ENCODE data around the gene CDH23. TPM values are rescaled to one million over a fixed set of nuclear protein-coding genes. Genes with fewer than 3 reads are reported as not detected.

The CDH23 gene
- total RNA-seq, 1 donor, result 0.36 TPM

GRCh38 chr10:71489077-71489476 lies 92.4 kb downstream of the CDH23 start:
- no peak for TF ChIP-seq CTCF (IDR thresholded peaks at IDR 0.05; ENCODE audit: extremely low read depth, low read depth, low read length)
- Histone ChIP-seq H3K36me3 (ENCODE audit: insufficient read depth, low read length) (no peaks in the 10 kb centered on the region), H3K27me3 (ENCODE audit: insufficient read depth, low read length) (peaks cover 7% of the 10 kb centered on the region), H3K9me3 (ENCODE audit: low read depth, low read length) (no peaks in the 10 kb centered on the region), H3K4me1 (ENCODE audit: insufficient read depth, low read length) (no peaks in the 10 kb centered on the region), H2AFZ (ENCODE audit: low read length) (no peak overlapping the region), H3K4me2 (ENCODE audit: insufficient read depth, low read length) (no peak overlapping the region), H4K20me1 (ENCODE audit: insufficient read depth, low read length) (no peaks in the 10 kb centered on the region), H3K27ac (ENCODE audit: low read depth, low read length) (no peak overlapping the region), H3K4me3 (ENCODE audit: insufficient read depth, low read length) (no peak overlapping the region), H3K79me2 (ENCODE audit: insufficient read depth, low read length) (no peaks in the 10 kb centered on the region)
- DNase-seq (ENCODE audit: insufficient read length, low spot score, missing footprints), result no peak

- Histone ChIP-seq H4K20me1 (ENCODE audit: insufficient read depth, low read length) (no peaks in the 10 kb centered on the region), H3K9me3 (ENCODE audit: low read depth, low read length) (no peaks in the 10 kb centered on the region), H3K4me1 (ENCODE audit: insufficient read depth, low read length) (no peaks in the 10 kb centered on the region), H3K4me2 (ENCODE audit: insufficient read depth, low read length) (no peak overlapping the region), H3K27me3 (ENCODE audit: insufficient read depth, low read length) (peaks cover 20% of the 10 kb centered on the region), H3K27ac (ENCODE audit: low read depth, low read length) (no peak overlapping the region), H3K79me2 (ENCODE audit: insufficient read depth, low read length) (no peaks in the 10 kb centered on the region), H2AFZ (ENCODE audit: low read length) (no peak overlapping the region), H3K4me3 (ENCODE audit: insufficient read depth, low read length) (no peak overlapping the region), H3K36me3 (ENCODE audit: insufficient read depth, low read length) (no peaks in the 10 kb centered on the region)
- TF ChIP-seq CTCF (IDR thresholded peaks at IDR 0.05; ENCODE audit: extremely low read depth, low read depth, low read length), result no peak
- DNase-seq (ENCODE audit: insufficient read length, low spot score, missing footprints), result no peak
These were observed 96.2 kb downstream of the CDH23 start for GRCh38 chr10:71492872-71493271.

GRCh38 chr10:71493741-71494140 lies 97.0 kb downstream of the CDH23 start:
- Histone ChIP-seq H4K20me1 (ENCODE audit: insufficient read depth, low read length) (no peaks in the 10 kb centered on the region), H3K9me3 (ENCODE audit: low read depth, low read length) (no peaks in the 10 kb centered on the region), H2AFZ (ENCODE audit: low read length) (no peak overlapping the region), H3K4me3 (ENCODE audit: insufficient read depth, low read length) (no peak overlapping the region), H3K4me1 (ENCODE audit: insufficient read depth, low read length) (no peaks in the 10 kb centered on the region), H3K27ac (ENCODE audit: low read depth, low read length) (no peak overlapping the region), H3K4me2 (ENCODE audit: insufficient read depth, low read length) (no peak overlapping the region), H3K27me3 (ENCODE audit: insufficient read depth, low read length) (peaks cover 28% of the 10 kb centered on the region), H3K79me2 (ENCODE audit: insufficient read depth, low read length) (no peaks in the 10 kb centered on the region), H3K36me3 (ENCODE audit: insufficient read depth, low read length) (no peaks in the 10 kb centered on the region)
- no peak for DNase-seq (ENCODE audit: insufficient read length, low spot score, missing footprints)
- TF ChIP-seq CTCF (IDR thresholded peaks at IDR 0.05; ENCODE audit: extremely low read depth, low read depth, low read length), result no peak

GRCh38 chr10:71494476-71494875 lies 97.8 kb downstream of the CDH23 start:
- Histone ChIP-seq H3K4me2 (ENCODE audit: insufficient read depth, low read length) (no peak overlapping the region), H4K20me1 (ENCODE audit: insufficient read depth, low read length) (no peaks in the 10 kb centered on the region), H2AFZ (ENCODE audit: low read length) (no peak overlapping the region), H3K27me3 (ENCODE audit: insufficient read depth, low read length) (peaks cover 25% of the 10 kb centered on the region), H3K4me1 (ENCODE audit: insufficient read depth, low read length) (no peaks in the 10 kb centered on the region), H3K9me3 (ENCODE audit: low read depth, low read length) (no peaks in the 10 kb centered on the region), H3K36me3 (ENCODE audit: insufficient read depth, low read length) (no peaks in the 10 kb centered on the region), H3K4me3 (ENCODE audit: insufficient read depth, low read length) (no peak overlapping the region), H3K79me2 (ENCODE audit: insufficient read depth, low read length) (no peaks in the 10 kb centered on the region), H3K27ac (ENCODE audit: low read depth, low read length) (no peak overlapping the region)
- no peak for DNase-seq (ENCODE audit: insufficient read length, low spot score, missing footprints)
- TF ChIP-seq CTCF (IDR thresholded peaks at IDR 0.05; ENCODE audit: extremely low read depth, low read depth, low read length), result no peak
